Mucosa of rectum (tissue), 2 donors: ENCODE data around the gene B3GAT2.

Source experiments
- H3K27ac ChIP-seq, 2 donors: one replicate each; pipeline ENCODE4 v1.7.0; 2013; ENCODE audit warnings: inconsistent platforms in 2 of 2, low read depth in 2 of 2, low read length in 2 of 2
- H3K27me3 ChIP-seq, 2 donors: one replicate each; pipeline ENCODE4 v1.7.0; 2013; ENCODE audit warnings: low read length in 2 of 2; ENCODE audit not compliant: control insufficient read depth in 2 of 2, insufficient read depth in 2 of 2
- H3K36me3 ChIP-seq, 2 donors: one replicate each; pipeline ENCODE4 v1.7.0; 2013; ENCODE audit warnings: low read length in 2 of 2; ENCODE audit not compliant: control insufficient read depth in 2 of 2, insufficient read depth in 2 of 2
- H3K4me1 ChIP-seq, 2 donors: one replicate each; pipeline ENCODE4 v1.7.0; 2013; ENCODE audit warnings: low read length in 2 of 2, mild to moderate bottlenecking in 1 of 2; ENCODE audit not compliant: control insufficient read depth in 2 of 2, insufficient read depth in 2 of 2
- H3K4me3 ChIP-seq, 2 donors: one replicate each; pipeline ENCODE4 v1.7.0; 2013; ENCODE audit warnings: low read length in 2 of 2
- H3K9ac ChIP-seq, 2 donors: one replicate each; pipeline ENCODE4 v1.7.0; 2013; ENCODE audit warnings: low read length in 2 of 2, low read depth in 1 of 2, mild to moderate bottlenecking in 1 of 2
- H3K9me3 ChIP-seq, 2 donors: one replicate each; pipeline ENCODE4 v1.7.0; 2013; ENCODE audit warnings: low read length in 2 of 2; ENCODE audit not compliant: control insufficient read depth in 2 of 2
- donor health status: healthy.
- donor health status: Normal muscosa, but diverticular disease.

The B3GAT2 gene

GRCh38 chr6:70956451-70957283 lies at the start of gene B3GAT2:
Gene B3GAT2 (minus strand): TSS chr6:70957060. CDS start chr6:70956429, 631 bp downstream.
- Histone ChIP-seq H3K27me3 (peaks cover 19 to 39% of the 10 kb centered on the region in 2 donors), H3K9ac (no peak within 1 kb of the TSS), H3K4me1 (peaks cover 7 to 8% of the 10 kb centered on the region in 2 donors), H3K36me3 (no peaks in the 10 kb centered on the region), H3K27ac (no peak within 1 kb of the TSS), H3K4me3 (peak within 1 kb of the TSS; percentile 60 to 61), H3K9me3 (no peaks in the 10 kb centered on the region)

GRCh38 chr6:70998148-70998547 lies 41.3 kb upstream of the B3GAT2 start:
- Histone ChIP-seq H3K9ac (no peak overlapping the region), H3K4me1 (no peaks in the 10 kb centered on the region), H3K27me3 (no peaks in the 10 kb centered on the region), H3K27ac (no peak overlapping the region), H3K9me3 (no peaks in the 10 kb centered on the region), H3K36me3 (no peaks in the 10 kb centered on the region), H3K4me3 (no peak overlapping the region)

GRCh38 chr6:70997379-70997778 lies 40.5 kb upstream of the B3GAT2 start:
- H3K9me3 ChIP-seq, result no peaks in the 10 kb centered on the region
- no peak overlapping the region for H3K4me3 ChIP-seq
- no peak overlapping the region for H3K27ac ChIP-seq
- no peak overlapping the region for H3K9ac ChIP-seq
- no peaks in the 10 kb centered on the region for H3K27me3 ChIP-seq
- no peaks in the 10 kb centered on the region for H3K36me3 ChIP-seq
- H3K4me1 ChIP-seq, result no peaks in the 10 kb centered on the region

GRCh38 chr6:70996106-70996505 lies 39.2 kb upstream of the B3GAT2 start:
- Histone ChIP-seq H3K4me3 (no peak overlapping the region), H3K27ac (no peak overlapping the region), H3K9me3 (no peaks in the 10 kb centered on the region), H3K36me3 (no peaks in the 10 kb centered on the region), H3K9ac (no peak overlapping the region), H3K27me3 (no peaks in the 10 kb centered on the region), H3K4me1 (no peaks in the 10 kb centered on the region)

- no peak overlapping the region for H3K4me3 ChIP-seq
- no peak overlapping the region for H3K27ac ChIP-seq
- no peaks in the 10 kb centered on the region for H3K27me3 ChIP-seq
- H3K9me3 ChIP-seq, result no peaks in the 10 kb centered on the region
- no peak overlapping the region for H3K9ac ChIP-seq
- H3K36me3 ChIP-seq, result no peaks in the 10 kb centered on the region
- H3K4me1 ChIP-seq, result no peaks in the 10 kb centered on the region
Measured at GRCh38 chr6:70995411-70995810, 38.6 kb upstream of the B3GAT2 start.

- Histone ChIP-seq H3K9ac (no peak overlapping the region), H3K9me3 (no peaks in the 10 kb centered on the region), H3K4me3 (no peak overlapping the region), H3K4me1 (no peaks in the 10 kb centered on the region), H3K27me3 (no peaks in the 10 kb centered on the region), H3K27ac (no peak overlapping the region), H3K36me3 (no peaks in the 10 kb centered on the region)
Measured at GRCh38 chr6:70991253-70991652, 34.4 kb upstream of the B3GAT2 start.

GRCh38 chr6:70985156-70985555 lies 28.3 kb upstream of the B3GAT2 start:
- H3K4me1 ChIP-seq, result no peaks in the 10 kb centered on the region
- H3K4me3 ChIP-seq, result no peak overlapping the region
- no peaks in the 10 kb centered on the region for H3K9me3 ChIP-seq
- no peaks in the 10 kb centered on the region for H3K36me3 ChIP-seq
- no peaks in the 10 kb centered on the region for H3K27me3 ChIP-seq
- H3K9ac ChIP-seq, result no peak overlapping the region
- no peak overlapping the region for H3K27ac ChIP-seq

GRCh38 chr6:70982747-70983146 lies 25.9 kb upstream of the B3GAT2 start:
- no peaks in the 10 kb centered on the region for H3K27me3 ChIP-seq
- H3K9ac ChIP-seq, result no peak overlapping the region
- no peaks in the 10 kb centered on the region for H3K4me1 ChIP-seq
- no peak overlapping the region for H3K27ac ChIP-seq
- no peaks in the 10 kb centered on the region for H3K9me3 ChIP-seq
- H3K4me3 ChIP-seq, result no peak overlapping the region
- H3K36me3 ChIP-seq, result no peaks in the 10 kb centered on the region

- Histone ChIP-seq H3K9me3 (no peaks in the 10 kb centered on the region), H3K4me1 (no peaks in the 10 kb centered on the region), H3K4me3 (no peak overlapping the region), H3K36me3 (no peaks in the 10 kb centered on the region), H3K27ac (no peak overlapping the region), H3K9ac (no peak overlapping the region), H3K27me3 (no peaks in the 10 kb centered on the region)
Measured at GRCh38 chr6:70980727-70981126, 23.9 kb upstream of the B3GAT2 start.

GRCh38 chr6:70973604-70974003 lies 16.7 kb upstream of the B3GAT2 start:
- Histone ChIP-seq H3K36me3 (no peaks in the 10 kb centered on the region), H3K27ac (no peak overlapping the region), H3K4me3 (no peak overlapping the region), H3K9me3 (no peaks in the 10 kb centered on the region), H3K9ac (no peak overlapping the region), H3K4me1 (no peaks in the 10 kb centered on the region), H3K27me3 (peaks cover 0 to 3% of the 10 kb centered on the region in 2 donors)
